ENCODE measurements around the gene CACNA1C. TPM values are rescaled to one million over a fixed set of nuclear protein-coding genes. Genes with fewer than 3 reads are reported as not detected.

Gene CACNA1C
- total RNA-seq, 4 donors from 2014 or later = 5.2 to 12.9 (median 6.3) TPM

DNA sequence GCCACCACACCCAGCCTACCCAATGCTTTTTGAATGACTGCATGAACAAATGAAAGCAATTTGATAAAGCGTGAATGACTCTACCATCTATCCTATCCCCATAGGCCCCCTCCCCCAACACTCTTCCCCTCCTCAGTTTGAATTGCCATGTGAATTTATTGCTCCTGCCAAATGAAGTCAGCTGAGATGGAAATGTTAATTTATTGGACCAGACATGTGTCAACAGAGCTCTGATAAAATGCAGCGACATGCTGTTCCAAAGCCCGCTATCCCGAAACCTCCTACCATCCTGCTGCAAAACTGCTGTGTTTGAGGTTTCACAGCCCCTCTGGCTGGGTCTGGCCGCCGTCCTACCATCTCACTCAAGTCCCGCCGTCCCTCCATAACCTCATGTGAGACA, 360.5 kb downstream of the CACNA1C start:
- WGBS, 2 donors = 96 to 98% methylated on average over 8 of the region's 8 CpGs

GRCh38 chr12:2413999-2414792, 361.4 kb downstream of the CACNA1C start:
- Histone ChIP-seq H3K4me1 (no peaks in the 10 kb centered on the region), H3K9me3 (no peaks in the 10 kb centered on the region), H3K27me3 (no peaks in the 10 kb centered on the region), H3K27ac (no peak overlapping the region), H3K36me3 (no peaks in the 10 kb centered on the region), H3K4me3 (no peak overlapping the region)
- TF ChIP-seq POLR2A (IDR thresholded peaks at IDR 0.05) (no peak), EP300 (IDR thresholded peaks at IDR 0.05) (no peak), CTCF (IDR thresholded peaks at IDR 0.05) (no peak)
- DNase-seq (ENCODE audit: low spot score in 2 of 2) = no peak
- 62 to 63% methylated on average over 13 of the region's 13 CpGs for WGBS, 2 donors

More for the DNA sequence above, 360.5 kb downstream of the CACNA1C start:
- no peaks in the 10 kb centered on the region for H3K9me3 ChIP-seq
- H3K27me3 ChIP-seq = no peaks in the 10 kb centered on the region
- no peak overlapping the region for H3K4me3 ChIP-seq
- H3K4me1 ChIP-seq = no peaks in the 10 kb centered on the region
- no peak overlapping the region for H3K27ac ChIP-seq
- DNase-seq (ENCODE audit: low spot score in 2 of 2) = no peak
- no peak for TF ChIP-seq POLR2A (IDR thresholded peaks at IDR 0.05)
- no peak for TF ChIP-seq EP300 (IDR thresholded peaks at IDR 0.05)
- TF ChIP-seq CTCF (IDR thresholded peaks at IDR 0.05) = no peak
- H3K36me3 ChIP-seq = no peaks in the 10 kb centered on the region

GRCh38 chr12:2414810-2415567, 362.2 kb downstream of the CACNA1C start:
- TF ChIP-seq POLR2A (IDR thresholded peaks at IDR 0.05) (no peak), CTCF (IDR thresholded peaks at IDR 0.05) (no peak), EP300 (IDR thresholded peaks at IDR 0.05) (no peak)
- Histone ChIP-seq H3K27ac (no peak overlapping the region), H3K4me3 (no peak overlapping the region), H3K36me3 (no peaks in the 10 kb centered on the region), H3K4me1 (no peaks in the 10 kb centered on the region), H3K9me3 (no peaks in the 10 kb centered on the region), H3K27me3 (no peaks in the 10 kb centered on the region)
- 85 to 87% methylated on average over 18 to 19 of the region's 19 CpGs for WGBS, 2 donors
- no peak for DNase-seq (ENCODE audit: low spot score in 2 of 2)

DNA sequence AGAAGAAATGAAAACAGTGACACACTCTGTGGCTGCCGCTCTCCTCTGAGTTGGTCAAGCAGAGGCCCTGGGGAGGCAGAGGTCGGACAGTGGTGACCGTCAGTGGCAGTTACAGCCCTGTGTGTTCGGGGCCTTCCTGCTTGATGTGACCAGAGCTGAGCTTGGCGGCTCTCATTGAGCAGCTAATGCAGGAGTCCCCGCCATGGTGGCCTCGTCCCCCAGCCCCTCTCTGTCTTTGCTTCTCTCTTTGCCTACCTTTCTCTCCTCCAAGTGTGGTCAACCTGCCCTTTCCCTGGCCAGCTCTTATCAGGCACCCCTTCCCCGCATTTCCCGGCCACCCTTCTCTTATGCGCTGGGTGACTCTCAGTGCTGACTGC, 362.8 kb downstream of the CACNA1C start:
- Histone ChIP-seq H3K27ac (no peak overlapping the region), H3K4me1 (no peaks in the 10 kb centered on the region), H3K4me3 (no peak overlapping the region), H3K36me3 (no peaks in the 10 kb centered on the region), H3K27me3 (no peaks in the 10 kb centered on the region), H3K9me3 (no peaks in the 10 kb centered on the region)
- DNase-seq (ENCODE audit: low spot score in 2 of 2) = no peak
- TF ChIP-seq POLR2A (IDR thresholded peaks at IDR 0.05) (no peak), CTCF (IDR thresholded peaks at IDR 0.05) (no peak), EP300 (IDR thresholded peaks at IDR 0.05) (no peak)
- WGBS, 2 donors = 66 to 80% methylated on average over 10 of the region's 10 CpGs

GRCh38 chr12:2416158-2416557, 363.4 kb downstream of the CACNA1C start:
- Histone ChIP-seq H3K9me3 (no peaks in the 10 kb centered on the region), H3K27me3 (no peaks in the 10 kb centered on the region), H3K36me3 (no peaks in the 10 kb centered on the region), H3K4me1 (no peaks in the 10 kb centered on the region), H3K4me3 (no peak overlapping the region), H3K27ac (no peak overlapping the region)
- no peak for DNase-seq (ENCODE audit: low spot score in 2 of 2)
- 84 to 88% methylated on average over 8 of the region's 8 CpGs for WGBS, 2 donors
- TF ChIP-seq POLR2A (IDR thresholded peaks at IDR 0.05) (no peak), EP300 (IDR thresholded peaks at IDR 0.05) (no peak), CTCF (IDR thresholded peaks at IDR 0.05) (no peak)

Data from tibial nerve (tissue), 4 donors.